ENCODE data around the gene NCKAP5L.

DNA sequence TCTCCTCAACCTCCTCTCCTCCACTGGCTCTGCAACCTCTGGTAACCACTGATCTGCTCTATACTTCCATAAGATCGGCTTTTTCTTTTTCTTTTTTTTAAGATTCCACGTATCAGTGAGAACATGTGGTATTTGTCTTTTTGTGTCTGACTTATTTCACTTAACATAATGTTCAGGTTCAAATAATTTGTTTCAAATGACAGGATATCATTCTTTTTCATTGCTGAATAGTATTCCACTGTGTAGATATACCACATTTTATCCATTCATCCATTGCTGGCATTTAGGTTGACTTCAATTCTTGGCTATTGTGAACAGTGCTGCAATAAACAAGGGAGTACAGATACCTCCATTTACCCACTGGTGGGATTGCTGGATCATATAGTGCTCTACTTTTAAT is 40.5 kb downstream of the NCKAP5L start:
- TF ChIP-seq, protein P1, sequence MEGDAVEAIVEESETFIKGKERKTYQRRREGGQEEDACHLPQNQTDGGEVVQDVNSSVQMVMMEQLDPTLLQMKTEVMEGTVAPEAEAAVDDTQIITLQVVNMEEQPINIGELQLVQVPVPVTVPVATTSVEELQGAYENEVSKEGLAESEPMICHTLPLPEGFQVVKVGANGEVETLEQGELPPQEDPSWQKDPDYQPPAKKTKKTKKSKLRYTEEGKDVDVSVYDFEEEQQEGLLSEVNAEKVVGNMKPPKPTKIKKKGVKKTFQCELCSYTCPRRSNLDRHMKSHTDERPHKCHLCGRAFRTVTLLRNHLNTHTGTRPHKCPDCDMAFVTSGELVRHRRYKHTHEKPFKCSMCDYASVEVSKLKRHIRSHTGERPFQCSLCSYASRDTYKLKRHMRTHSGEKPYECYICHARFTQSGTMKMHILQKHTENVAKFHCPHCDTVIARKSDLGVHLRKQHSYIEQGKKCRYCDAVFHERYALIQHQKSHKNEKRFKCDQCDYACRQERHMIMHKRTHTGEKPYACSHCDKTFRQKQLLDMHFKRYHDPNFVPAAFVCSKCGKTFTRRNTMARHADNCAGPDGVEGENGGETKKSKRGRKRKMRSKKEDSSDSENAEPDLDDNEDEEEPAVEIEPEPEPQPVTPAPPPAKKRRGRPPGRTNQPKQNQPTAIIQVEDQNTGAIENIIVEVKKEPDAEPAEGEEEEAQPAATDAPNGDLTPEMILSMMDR (IDR thresholded peaks at IDR 0.05): no peak
- TF ChIP-seq POLR2AphosphoS5 (IDR thresholded peaks at IDR 0.05) (no peak), POLR2A (IDR thresholded peaks at IDR 0.05; ENCODE audit: low read depth) (no peak)

All from esophagus muscularis mucosa (tissue), 3 donors.